ENCODE results near the gene APOBR.

- TF ChIP-seq FOXK2 (IDR thresholded peaks at IDR 0.05): no peak
- no peak for TF ChIP-seq ZBTB49 (CRISPR knock-in tag; IDR thresholded peaks at IDR 0.05; ENCODE audit: borderline replicate concordance)
- no peak for TF ChIP-seq ZNF510 (CRISPR knock-in tag; IDR thresholded peaks at IDR 0.05; ENCODE audit: low read depth)
These were observed 33.5 kb downstream of the APOBR start for GRCh38 chr16:28527985-28528384.

Measured in HepG2 (cell line).